ENCODE data around the gene CMSS1.

The CMSS1 gene

DNA sequence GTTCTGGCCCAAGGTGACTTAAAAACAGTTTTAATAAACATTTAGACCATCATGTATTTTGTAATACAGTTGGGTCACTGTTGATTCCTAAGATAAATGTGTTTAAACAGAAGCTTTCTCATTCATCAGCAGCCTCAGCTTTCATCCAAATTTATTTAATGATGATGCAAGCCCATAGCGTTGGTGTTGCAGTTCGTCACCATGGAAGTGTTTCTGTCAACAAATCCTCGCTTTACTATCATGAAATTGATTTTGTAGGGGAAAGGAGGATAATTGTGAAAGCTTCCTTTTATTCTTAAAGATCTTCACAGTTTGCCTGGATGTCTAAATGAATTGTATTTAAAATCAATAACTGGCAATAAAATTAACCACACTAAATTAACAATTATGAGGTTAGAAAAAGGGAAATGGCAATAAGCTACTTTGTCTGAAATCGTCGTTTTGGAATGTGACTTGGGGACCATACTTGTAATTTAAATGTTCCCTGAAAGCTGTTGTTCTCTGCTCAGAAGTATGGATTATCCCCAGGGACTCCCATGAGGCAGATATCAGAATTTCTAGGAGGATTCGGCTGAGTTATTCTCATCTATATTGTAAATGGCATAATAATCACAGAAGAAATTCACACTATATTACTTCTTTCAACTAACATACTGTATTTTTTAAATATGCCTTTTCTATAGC is 29.0 kb downstream of the CMSS1 start:
- H3K4me3 ChIP-seq (ENCODE audit: low read depth, low read length): no peak overlapping the region
- no peak for DNase-seq (ENCODE audit: low read depth)
- in situ Hi-C loops (cut with HindIII; ENCODE audit: low sequenced_read_pairs): no loop called here
- TF ChIP-seq, protein P1, sequence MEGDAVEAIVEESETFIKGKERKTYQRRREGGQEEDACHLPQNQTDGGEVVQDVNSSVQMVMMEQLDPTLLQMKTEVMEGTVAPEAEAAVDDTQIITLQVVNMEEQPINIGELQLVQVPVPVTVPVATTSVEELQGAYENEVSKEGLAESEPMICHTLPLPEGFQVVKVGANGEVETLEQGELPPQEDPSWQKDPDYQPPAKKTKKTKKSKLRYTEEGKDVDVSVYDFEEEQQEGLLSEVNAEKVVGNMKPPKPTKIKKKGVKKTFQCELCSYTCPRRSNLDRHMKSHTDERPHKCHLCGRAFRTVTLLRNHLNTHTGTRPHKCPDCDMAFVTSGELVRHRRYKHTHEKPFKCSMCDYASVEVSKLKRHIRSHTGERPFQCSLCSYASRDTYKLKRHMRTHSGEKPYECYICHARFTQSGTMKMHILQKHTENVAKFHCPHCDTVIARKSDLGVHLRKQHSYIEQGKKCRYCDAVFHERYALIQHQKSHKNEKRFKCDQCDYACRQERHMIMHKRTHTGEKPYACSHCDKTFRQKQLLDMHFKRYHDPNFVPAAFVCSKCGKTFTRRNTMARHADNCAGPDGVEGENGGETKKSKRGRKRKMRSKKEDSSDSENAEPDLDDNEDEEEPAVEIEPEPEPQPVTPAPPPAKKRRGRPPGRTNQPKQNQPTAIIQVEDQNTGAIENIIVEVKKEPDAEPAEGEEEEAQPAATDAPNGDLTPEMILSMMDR (IDR thresholded peaks at IDR 0.05; ENCODE audit: low read depth, low read length, missing control alignments): no peak

DNA sequence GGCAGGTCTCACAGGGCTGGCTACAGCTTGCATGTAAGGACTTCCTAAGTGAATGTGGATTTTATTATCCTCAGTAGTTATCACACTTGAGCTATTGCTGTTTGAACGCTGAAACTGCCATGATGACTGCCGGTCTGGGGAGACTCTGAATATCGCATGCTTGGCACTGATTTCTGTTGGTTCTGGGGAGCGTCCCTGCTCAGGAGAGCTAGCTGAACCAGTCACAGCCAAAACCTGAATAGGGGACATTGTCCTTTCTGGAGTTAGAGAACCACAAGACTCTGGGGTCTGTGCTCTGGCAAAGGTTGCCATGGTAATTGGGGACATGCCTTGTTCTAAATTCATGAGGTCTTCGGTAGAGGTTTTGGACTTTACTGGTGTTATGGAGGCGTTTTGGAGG is 30.8 kb downstream of the CMSS1 start:
- in situ Hi-C loops (cut with HindIII; ENCODE audit: low sequenced_read_pairs): no loop called here
- TF ChIP-seq, protein P1 (IDR thresholded peaks at IDR 0.05; ENCODE audit: low read depth, low read length, missing control alignments): no peak
- no peak overlapping the region for H3K4me3 ChIP-seq (ENCODE audit: low read depth, low read length)
- DNase-seq (ENCODE audit: low read depth): no peak

GRCh38 chr3:99850608-99851007 is 32.9 kb downstream of the CMSS1 start:
- in situ Hi-C loops (cut with HindIII; ENCODE audit: low sequenced_read_pairs): no loop called here
- TF ChIP-seq, protein P1 (IDR thresholded peaks at IDR 0.05; ENCODE audit: low read depth, low read length, missing control alignments): no peak
- no peak for DNase-seq (ENCODE audit: low read depth)

GRCh38 chr3:99851955-99852354 is 34.3 kb downstream of the CMSS1 start:
- TF ChIP-seq, protein P1 (IDR thresholded peaks at IDR 0.05; ENCODE audit: low read depth, low read length, missing control alignments): no peak
- H3K4me3 ChIP-seq (ENCODE audit: low read depth, low read length): no peak overlapping the region
- in situ Hi-C loops (cut with HindIII; ENCODE audit: low sequenced_read_pairs): no loop called here
- no peak for DNase-seq (ENCODE audit: low read depth)

More at GRCh38 chr3:99850608-99851007, 32.9 kb downstream of the CMSS1 start:
- no peak overlapping the region for H3K4me3 ChIP-seq (ENCODE audit: low read depth, low read length)

- TF ChIP-seq, protein P1 (IDR thresholded peaks at IDR 0.05; ENCODE audit: low read depth, low read length, missing control alignments): no peak
- DNase-seq (ENCODE audit: low read depth): no peak
- no peak overlapping the region for H3K4me3 ChIP-seq (ENCODE audit: low read depth, low read length)
- in situ Hi-C loops (cut with HindIII; ENCODE audit: low sequenced_read_pairs): no loop called here
These were observed 35.2 kb downstream of the CMSS1 start for GRCh38 chr3:99852851-99853250.

DNA sequence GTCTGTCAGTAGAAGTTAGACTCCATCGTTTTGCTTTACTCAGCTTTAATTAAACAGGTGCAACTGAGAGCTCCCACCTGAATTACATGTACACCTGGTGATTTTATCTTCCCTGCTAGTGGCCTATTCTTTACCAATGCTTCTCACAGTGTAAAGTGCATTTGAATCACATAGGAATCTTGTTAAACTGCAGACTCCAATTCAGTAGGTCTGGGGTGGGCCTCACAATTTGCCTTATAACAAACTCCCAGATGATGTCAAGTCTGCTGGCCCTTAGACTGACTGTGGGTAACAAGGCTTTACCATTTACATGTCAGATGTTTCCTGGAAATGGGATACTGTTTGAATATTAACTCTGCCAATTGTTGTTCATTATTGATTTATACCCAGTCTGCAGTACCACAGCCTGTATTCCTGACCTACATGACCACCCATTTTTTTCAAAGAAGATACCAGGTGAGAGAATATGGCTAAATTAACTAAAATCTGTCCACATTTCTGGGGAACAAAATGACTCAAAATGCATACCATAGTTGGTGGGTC is 37.2 kb downstream of the CMSS1 start:
- no peak for DNase-seq (ENCODE audit: low read depth)
- in situ Hi-C loops (cut with HindIII; ENCODE audit: low sequenced_read_pairs): no loop called here
- TF ChIP-seq, protein P1 (IDR thresholded peaks at IDR 0.05; ENCODE audit: low read depth, low read length, missing control alignments): no peak
- H3K4me3 ChIP-seq (ENCODE audit: low read depth, low read length): no peak overlapping the region
